Astrocyte of the spinal cord (primary cell): ENCODE data around the gene TUBD1.
"Not testable (repeated sequence)": the region's sequence is repeated elsewhere in the genome, so short reads cannot be mapped to it uniquely, and the experiment has no call there.

Experiments
- DNase-seq: peaks from one replicate; pipeline ENCODE4 v3.0.0; 2011; ENCODE audit warnings: low read depth, low spot score
- H3K4me3 ChIP-seq: 2 replicates; pipeline ENCODE4 v1.5.1; 2011; ENCODE audit warnings: low read depth, mild to moderate bottlenecking, low read length, moderate library complexity
- in situ Hi-C: cut with HindIII; loops from 2 replicates; pipeline ENCODE4 v1.10.0; 2017; ENCODE audit warnings: low sequenced_read_pairs
- TF ChIP-seq, protein P1 (sequence below): IDR thresholded peaks from 2 replicates; pipeline ENCODE4 v1.5.1; 2012; ENCODE audit warnings: low read depth, mild to moderate bottlenecking, low read length, inconsistent platforms

TUBD1 gene, protein sequence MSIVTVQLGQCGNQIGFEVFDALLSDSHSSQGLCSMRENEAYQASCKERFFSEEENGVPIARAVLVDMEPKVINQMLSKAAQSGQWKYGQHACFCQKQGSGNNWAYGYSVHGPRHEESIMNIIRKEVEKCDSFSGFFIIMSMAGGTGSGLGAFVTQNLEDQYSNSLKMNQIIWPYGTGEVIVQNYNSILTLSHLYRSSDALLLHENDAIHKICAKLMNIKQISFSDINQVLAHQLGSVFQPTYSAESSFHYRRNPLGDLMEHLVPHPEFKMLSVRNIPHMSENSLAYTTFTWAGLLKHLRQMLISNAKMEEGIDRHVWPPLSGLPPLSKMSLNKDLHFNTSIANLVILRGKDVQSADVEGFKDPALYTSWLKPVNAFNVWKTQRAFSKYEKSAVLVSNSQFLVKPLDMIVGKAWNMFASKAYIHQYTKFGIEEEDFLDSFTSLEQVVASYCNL

DNA sequence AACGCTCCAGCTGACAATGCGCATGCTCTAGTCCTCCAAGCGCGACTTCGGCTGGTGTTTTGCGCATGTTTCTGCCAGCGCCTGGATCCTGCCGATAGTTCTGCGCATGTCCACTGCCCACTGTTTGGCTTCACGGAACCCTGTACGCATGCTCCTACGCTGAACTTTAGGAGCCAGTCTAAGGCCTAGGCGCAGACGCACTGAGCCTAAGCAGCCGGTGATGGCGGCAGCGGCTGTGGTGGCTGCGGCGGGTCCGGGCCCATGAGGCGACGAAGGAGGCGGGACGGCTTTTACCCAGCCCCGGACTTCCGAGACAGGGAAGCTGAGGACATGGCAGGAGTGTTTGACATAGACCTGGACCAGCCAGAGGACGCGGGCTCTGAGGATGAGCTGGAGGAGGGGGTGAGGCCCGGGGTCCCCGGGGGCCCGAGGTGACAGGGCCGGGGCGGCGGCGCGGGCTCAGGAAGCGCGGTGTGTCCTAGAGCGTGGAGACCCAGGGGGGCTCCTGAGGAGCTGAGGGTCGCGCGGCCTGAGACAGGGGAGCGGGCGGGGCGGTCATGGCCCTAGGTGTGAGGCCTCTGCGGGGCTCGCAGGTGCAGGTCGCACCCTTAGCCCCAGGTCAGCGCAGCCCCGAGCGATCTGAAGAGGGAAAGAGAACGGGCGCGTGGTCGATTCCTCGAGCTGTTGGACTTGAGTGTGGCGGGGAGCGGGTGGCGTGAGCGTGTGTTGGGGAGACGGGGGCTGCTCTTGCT is at the start of gene TUBD1, which contains the start of gene RPS6KB1:
TSS of gene TUBD1 (minus strand) at position 20 of the 752 bp plus-strand sequence. CDS start 1,941 bp downstream, outside the sequence.
TSS of gene RPS6KB1 (plus strand) at position 198 of the 752 bp plus-strand sequence. CDS start at position 262, 64 bp downstream.
- in situ Hi-C loops, result no loop called here
- TF ChIP-seq, protein P1, sequence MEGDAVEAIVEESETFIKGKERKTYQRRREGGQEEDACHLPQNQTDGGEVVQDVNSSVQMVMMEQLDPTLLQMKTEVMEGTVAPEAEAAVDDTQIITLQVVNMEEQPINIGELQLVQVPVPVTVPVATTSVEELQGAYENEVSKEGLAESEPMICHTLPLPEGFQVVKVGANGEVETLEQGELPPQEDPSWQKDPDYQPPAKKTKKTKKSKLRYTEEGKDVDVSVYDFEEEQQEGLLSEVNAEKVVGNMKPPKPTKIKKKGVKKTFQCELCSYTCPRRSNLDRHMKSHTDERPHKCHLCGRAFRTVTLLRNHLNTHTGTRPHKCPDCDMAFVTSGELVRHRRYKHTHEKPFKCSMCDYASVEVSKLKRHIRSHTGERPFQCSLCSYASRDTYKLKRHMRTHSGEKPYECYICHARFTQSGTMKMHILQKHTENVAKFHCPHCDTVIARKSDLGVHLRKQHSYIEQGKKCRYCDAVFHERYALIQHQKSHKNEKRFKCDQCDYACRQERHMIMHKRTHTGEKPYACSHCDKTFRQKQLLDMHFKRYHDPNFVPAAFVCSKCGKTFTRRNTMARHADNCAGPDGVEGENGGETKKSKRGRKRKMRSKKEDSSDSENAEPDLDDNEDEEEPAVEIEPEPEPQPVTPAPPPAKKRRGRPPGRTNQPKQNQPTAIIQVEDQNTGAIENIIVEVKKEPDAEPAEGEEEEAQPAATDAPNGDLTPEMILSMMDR, result no peak
- H3K4me3 ChIP-seq, result peak within 1 kb of the TSS; percentile 92
- DNase-seq, result no peak

GRCh38 chr17:59941131-59941530 is 48.4 kb upstream of the TUBD1 start:
- in situ Hi-C loops, result no loop called here
- DNase-seq, result no peak
- TF ChIP-seq, protein P1, result no peak

GRCh38 chr17:59940697-59941096 is 48.0 kb upstream of the TUBD1 start:
- in situ Hi-C loops, DNase-seq, H3K4me3 ChIP-seq: not testable (repeated sequence)

More at GRCh38 chr17:59941131-59941530, 48.4 kb upstream of the TUBD1 start:
- H3K4me3 ChIP-seq, result no peak overlapping the region

DNA sequence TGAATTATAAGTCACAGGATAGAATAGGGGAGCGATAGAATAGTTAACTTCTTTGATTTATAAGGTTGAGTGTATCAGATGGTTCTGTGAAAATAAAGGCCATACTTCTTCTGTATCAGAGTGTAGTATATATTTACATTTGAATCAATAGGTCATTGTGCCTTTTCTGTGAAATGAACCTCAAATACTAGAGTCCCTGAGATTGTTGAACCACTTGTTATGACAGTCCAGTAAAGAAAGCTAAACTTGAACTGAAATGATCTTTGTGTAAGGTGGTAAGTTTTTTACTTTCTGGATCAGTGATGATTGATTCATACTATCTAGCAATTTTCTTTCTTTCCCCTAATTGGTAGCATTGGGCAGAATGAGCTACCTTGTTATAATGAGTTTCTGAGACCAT is 40.6 kb upstream of the TUBD1 start:
- in situ Hi-C loops, DNase-seq, H3K4me3 ChIP-seq: not testable (repeated sequence)

GRCh38 chr17:59930768-59931167 is 38.0 kb upstream of the TUBD1 start:
- in situ Hi-C loops, DNase-seq, H3K4me3 ChIP-seq: not testable (repeated sequence)

- DNase-seq, in situ Hi-C loops, H3K4me3 ChIP-seq: not testable (repeated sequence)
Observed at GRCh38 chr17:59930121-59930520, 37.4 kb upstream of the TUBD1 start.

DNA sequence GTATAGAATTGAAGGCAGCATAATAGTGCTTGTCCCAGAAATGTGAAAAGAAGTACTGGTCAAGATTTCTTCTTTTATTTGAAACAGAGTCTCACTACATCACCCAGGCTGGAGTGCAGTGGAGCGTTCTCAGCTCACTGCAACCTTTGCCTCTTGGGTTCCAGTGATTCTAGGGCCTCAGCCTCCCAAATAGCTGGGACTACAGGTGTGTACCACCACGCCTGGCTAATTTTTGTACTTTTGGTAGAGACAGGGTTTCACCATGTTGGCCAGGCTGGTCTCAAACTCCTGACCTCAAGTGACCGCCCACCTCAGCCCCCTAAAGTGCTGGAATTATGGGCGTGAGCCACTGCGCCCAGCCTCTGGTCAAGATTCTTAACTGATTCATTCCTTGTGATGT is 27.9 kb upstream of the TUBD1 start:
- in situ Hi-C loops, DNase-seq, H3K4me3 ChIP-seq: not testable (repeated sequence)

GRCh38 chr17:59916446-59916845 is 23.7 kb upstream of the TUBD1 start:
- TF ChIP-seq, protein P1, result no peak
- DNase-seq, result no peak
- H3K4me3 ChIP-seq, result no peak overlapping the region
- in situ Hi-C loops, result no loop called here

DNA sequence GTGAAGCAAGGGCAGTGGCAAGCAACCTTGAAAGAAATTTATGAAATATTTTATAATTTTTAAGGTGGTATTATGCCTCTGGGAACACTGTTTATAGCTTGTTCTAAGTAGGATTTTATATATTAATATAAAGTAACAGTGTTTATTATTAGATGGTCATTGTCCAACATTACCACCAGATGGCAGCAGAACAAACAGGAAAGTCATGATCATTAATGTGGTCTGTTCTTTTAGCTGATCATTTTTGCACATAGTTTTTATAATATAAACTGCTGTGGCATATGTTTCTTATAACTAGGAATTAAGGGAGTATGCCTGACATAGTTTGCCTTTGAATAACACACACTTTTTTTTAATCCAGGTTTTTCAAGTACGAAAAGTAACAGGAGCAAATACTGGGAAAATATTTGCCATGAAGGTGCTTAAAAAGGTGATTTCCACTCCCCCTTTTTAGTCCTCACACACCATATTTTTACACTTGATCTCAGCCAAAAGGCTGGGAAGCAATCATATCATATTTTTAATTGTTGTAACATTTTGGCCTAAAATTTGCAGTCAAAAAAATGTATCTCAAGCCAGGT is 21.6 kb upstream of the TUBD1 start:
- TF ChIP-seq, protein P1, result peak; percentile 46
- DNase-seq, result peak; percentile 37
- in situ Hi-C loops, result no loop called here
- no peak overlapping the region for H3K4me3 ChIP-seq
